ENCODE data around the gene NAA38.
"Not testable (repeated sequence)": the region's sequence is repeated elsewhere in the genome, so short reads cannot be mapped to it uniquely, and the experiment has no call there.

NAA38 gene

DNA sequence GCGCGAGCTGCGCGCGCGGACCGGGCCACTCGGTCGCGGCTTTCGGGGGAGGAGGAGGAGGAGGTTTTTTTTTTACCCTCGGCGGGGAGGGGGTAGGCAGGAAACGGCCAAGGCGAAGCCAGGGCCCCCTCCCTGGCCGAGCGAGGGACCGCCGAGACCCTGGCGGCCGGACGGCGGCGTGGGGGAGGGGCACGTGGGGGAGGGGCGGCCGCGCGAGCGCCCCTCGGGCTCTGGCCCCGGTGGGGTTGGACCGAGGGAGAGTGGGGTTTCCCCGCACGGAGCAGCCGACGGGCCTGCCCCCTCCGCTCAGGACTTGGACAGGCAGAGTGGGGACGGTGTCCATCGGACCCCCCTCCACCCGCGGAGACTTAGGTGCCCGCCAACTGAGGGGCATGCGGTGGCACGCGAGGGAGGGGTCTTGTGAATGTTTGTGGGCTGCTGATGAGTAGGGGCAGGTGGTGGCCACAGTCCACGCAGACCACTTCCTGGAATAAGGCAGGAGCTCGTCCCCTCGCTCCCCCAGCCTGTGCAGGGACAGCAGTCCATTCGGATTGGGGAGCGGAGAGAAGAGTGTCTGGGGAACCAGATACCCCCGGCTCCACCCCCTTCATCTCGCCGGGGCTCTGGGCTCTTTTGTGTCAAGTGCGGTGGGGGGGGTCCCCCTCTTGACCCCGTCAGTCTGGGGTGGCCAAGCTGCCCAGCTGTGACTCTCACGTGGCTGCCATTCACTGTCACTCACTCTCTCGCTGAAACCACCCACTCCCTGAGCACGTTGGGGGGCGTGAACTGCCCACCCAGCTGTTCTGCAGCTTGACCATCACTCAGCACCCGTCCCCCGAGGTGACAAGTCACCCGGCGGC, 28.2 kb upstream of the NAA38 start:
- H3K36me3 Mint-ChIP-seq, result no peaks in the 10 kb centered on the region
- no peaks in the 10 kb centered on the region for H3K9me3 Mint-ChIP-seq
- no peak overlapping the region for H3K27ac Mint-ChIP-seq
- peak; percentile 44 to 85 for DNase-seq (ENCODE audit: low spot score in 2 of 2)
- peak; percentile 41 for ATAC-seq
- H3K4me3 Mint-ChIP-seq, result no peak overlapping the region
- peaks cover 7% of the 10 kb centered on the region for H3K4me1 Mint-ChIP-seq

DNA sequence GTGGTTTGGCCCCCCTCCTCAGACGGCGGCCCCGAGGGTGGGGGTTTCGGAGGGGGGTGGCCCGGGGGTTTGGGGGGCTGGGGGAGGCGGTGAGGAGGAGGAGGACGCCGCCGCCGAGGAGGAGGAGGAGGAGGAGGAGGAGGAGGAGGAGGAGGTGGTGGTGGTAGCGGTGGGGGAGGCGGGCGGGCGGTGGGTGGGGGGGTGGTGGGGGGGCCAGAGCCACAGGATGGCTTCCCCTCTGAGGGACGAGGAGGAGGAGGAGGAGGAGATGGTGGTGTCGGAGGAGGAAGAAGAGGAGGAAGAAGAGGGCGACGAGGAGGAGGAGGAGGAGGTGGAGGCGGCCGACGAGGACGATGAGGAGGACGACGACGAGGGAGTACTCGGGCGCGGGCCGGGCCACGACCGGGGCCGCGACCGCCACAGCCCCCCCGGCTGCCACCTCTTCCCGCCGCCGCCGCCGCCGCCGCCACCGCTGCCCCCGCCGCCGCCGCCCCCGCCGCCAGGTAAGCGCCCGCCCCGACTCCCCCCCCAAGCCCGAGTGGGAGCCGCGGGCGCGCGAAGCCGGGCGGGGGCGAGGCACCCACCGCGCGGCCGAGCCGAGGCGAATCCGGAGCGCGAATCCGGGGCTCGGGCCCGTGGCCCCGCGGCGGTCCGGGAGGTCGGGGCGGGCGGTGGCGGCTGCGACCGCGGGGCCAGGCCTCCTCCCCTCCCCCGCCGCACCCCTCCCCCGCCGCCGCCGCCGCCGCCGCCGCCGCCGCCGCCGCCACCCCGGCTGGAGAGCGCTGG, 27.4 kb upstream of the NAA38 start:
- Mint-ChIP-seq H3K36me3 (no peaks in the 10 kb centered on the region), H3K27ac (peak overlapping the region; percentile 77), H3K9me3 (no peaks in the 10 kb centered on the region), H3K4me1 (no peaks in the 10 kb centered on the region), H3K4me3 (no peak overlapping the region)
- DNase-seq (ENCODE audit: low spot score in 2 of 2) (peak; percentile 24 to 69), ATAC-seq (peak; percentile 0)

GRCh38 chr17:7883781-7884386, 26.5 kb upstream of the NAA38 start:
- no peaks in the 10 kb centered on the region for H3K36me3 Mint-ChIP-seq
- no peaks in the 10 kb centered on the region for H3K4me1 Mint-ChIP-seq
- no peak overlapping the region for H3K4me3 Mint-ChIP-seq
- no peaks in the 10 kb centered on the region for H3K9me3 Mint-ChIP-seq
- H3K27ac Mint-ChIP-seq, result peak overlapping the region; percentile 77
- no peak for DNase-seq (ENCODE audit: low spot score in 2 of 2)
- no peak for ATAC-seq

GRCh38 chr17:7882629-7883028, 25.3 kb upstream of the NAA38 start:
- Mint-ChIP-seq H3K36me3 (peaks cover 7% of the 10 kb centered on the region), H3K4me1 (no peaks in the 10 kb centered on the region), H3K27ac (no peak overlapping the region), H3K9me3 (no peaks in the 10 kb centered on the region), H3K4me3 (no peak overlapping the region)
- ATAC-seq, result no peak
- no peak for DNase-seq (ENCODE audit: low spot score in 2 of 2)

GRCh38 chr17:7882068-7882467, 24.7 kb upstream of the NAA38 start:
- Mint-ChIP-seq H3K9me3 (no peaks in the 10 kb centered on the region), H3K36me3 (peaks cover 12% of the 10 kb centered on the region)

GRCh38 chr17:7881276-7882054, 24.1 kb upstream of the NAA38 start:
- no peak for DNase-seq (ENCODE audit: low spot score in 2 of 2)
- H3K36me3 Mint-ChIP-seq, result peaks cover 15% of the 10 kb centered on the region
- H3K27ac Mint-ChIP-seq, result no peak overlapping the region
- ATAC-seq, result no peak
- no peaks in the 10 kb centered on the region for H3K9me3 Mint-ChIP-seq
- peaks cover 1% of the 10 kb centered on the region for H3K4me1 Mint-ChIP-seq
- no peak overlapping the region for H3K4me3 Mint-ChIP-seq

More at GRCh38 chr17:7882068-7882467, 24.7 kb upstream of the NAA38 start:
- ATAC-seq, result no peak
- no peaks in the 10 kb centered on the region for H3K4me1 Mint-ChIP-seq
- no peak for DNase-seq (ENCODE audit: low spot score in 2 of 2)
- H3K4me3 Mint-ChIP-seq, result no peak overlapping the region
- H3K27ac Mint-ChIP-seq, result no peak overlapping the region

GRCh38 chr17:7880076-7880868, 22.9 kb upstream of the NAA38 start:
- Mint-ChIP-seq H3K36me3 (peaks cover 27% of the 10 kb centered on the region), H3K4me1 (peaks cover 6% of the 10 kb centered on the region), H3K4me3 (no peak overlapping the region), H3K9me3 (no peaks in the 10 kb centered on the region), H3K27ac (no peak overlapping the region)
- ATAC-seq (no peak), DNase-seq (ENCODE audit: low spot score in 2 of 2) (no peak)

DNA sequence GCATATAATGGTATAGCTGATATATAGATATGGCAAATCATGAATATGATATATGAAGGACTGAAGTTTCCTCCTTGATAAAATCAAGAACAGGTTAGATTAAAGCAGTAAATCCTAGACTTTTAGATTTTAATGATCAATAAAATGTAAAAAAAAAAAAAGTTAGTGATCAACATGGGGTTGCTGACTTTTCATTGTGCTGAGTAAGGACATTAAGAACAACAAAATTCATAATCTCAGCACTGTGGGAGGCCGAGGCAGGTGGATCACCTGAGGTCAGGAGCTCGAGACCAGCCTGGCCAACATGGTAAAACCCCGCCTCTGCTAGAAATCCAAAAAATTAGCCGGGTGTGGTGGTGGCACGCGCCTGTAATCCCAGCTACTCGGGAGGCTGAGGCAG, 20.9 kb upstream of the NAA38 start:
- DNase-seq (ENCODE audit: low spot score in 2 of 2) (no peak), ATAC-seq (no peak)
- Mint-ChIP-seq H3K9me3 (no peaks in the 10 kb centered on the region), H3K36me3 (peaks cover 47% of the 10 kb centered on the region), H3K27ac (no peak overlapping the region), H3K4me1 (peaks cover 14% of the 10 kb centered on the region), H3K4me3 (no peak overlapping the region)

GRCh38 chr17:7875804-7876370, 18.5 kb upstream of the NAA38 start:
- no peak for ATAC-seq

DNA sequence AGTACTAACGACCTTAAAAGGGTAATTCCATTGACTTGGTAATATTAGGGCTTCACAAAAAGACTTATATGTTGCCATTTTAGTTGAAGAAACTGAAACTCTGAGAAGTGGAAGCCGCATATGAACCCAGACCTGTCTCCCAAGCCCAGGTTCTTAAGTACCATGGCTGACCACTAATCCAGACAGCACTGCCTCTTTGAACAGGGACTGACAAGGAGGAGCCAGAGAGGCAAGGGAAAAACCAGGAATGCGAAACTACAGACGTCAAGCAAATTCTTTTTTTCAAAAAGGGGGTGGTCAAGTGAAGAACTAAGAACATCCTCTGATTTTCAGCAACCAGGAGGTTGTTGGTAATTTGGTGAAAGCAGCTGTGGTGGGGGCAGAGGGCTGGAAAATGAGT, 15.7 kb upstream of the NAA38 start:
- Mint-ChIP-seq H3K4me3 (no peak overlapping the region), H3K9me3 (no peaks in the 10 kb centered on the region), H3K4me1 (peaks cover 23% of the 10 kb centered on the region), H3K36me3 (peaks cover 49% of the 10 kb centered on the region), H3K27ac (peak overlapping the region; percentile 60)
- no peak for ATAC-seq
- DNase-seq (ENCODE audit: low spot score in 2 of 2), result no peak

More at GRCh38 chr17:7875804-7876370, 18.5 kb upstream of the NAA38 start:
- H3K9me3 Mint-ChIP-seq, result no peaks in the 10 kb centered on the region
- H3K36me3 Mint-ChIP-seq, result peaks cover 52% of the 10 kb centered on the region
- no peak overlapping the region for H3K4me3 Mint-ChIP-seq
- H3K27ac Mint-ChIP-seq, result peak overlapping the region; percentile 2
- DNase-seq (ENCODE audit: low spot score in 2 of 2), result no peak
- H3K4me1 Mint-ChIP-seq, result peaks cover 14% of the 10 kb centered on the region

DNA sequence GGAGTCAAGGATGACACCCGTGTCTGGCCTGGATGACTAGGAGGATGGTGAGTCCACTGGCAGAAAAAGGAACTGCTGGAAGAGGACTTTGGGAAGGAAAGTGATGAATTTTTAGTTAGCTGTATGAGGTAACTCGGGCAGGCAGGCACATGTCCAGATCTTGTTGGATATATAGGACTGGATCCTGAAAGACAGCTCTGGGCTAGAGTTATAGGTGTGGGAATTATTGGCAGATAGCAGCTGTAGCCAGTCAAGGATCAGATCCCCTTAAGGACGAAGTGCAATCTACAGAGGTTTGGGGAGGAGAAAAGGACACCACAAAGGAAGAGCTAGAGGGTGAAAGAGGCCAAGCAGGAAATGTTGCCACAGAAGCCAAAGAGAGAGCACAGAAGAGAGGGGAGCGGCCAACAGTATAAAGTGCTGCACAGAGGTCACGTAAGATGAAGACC, 10.5 kb upstream of the NAA38 start:
- H3K4me1 Mint-ChIP-seq, result peaks cover 24% of the 10 kb centered on the region
- DNase-seq (ENCODE audit: low spot score in 2 of 2), result no peak
- no peaks in the 10 kb centered on the region for H3K9me3 Mint-ChIP-seq
- peaks cover 30% of the 10 kb centered on the region for H3K36me3 Mint-ChIP-seq
- H3K4me3 Mint-ChIP-seq, result peak overlapping the region; percentile 45
- peak overlapping the region; percentile 81 for H3K27ac Mint-ChIP-seq
- peak; percentile 72 for ATAC-seq

GRCh38 chr17:7864995-7865650, 7.8 kb upstream of the NAA38 start:
- peak; percentile 37 for ATAC-seq
- Mint-ChIP-seq H3K36me3 (peaks cover 49% of the 10 kb centered on the region), H3K4me3 (no peak overlapping the region), H3K27ac (no peak overlapping the region), H3K4me1 (peaks cover 24% of the 10 kb centered on the region), H3K9me3 (no peaks in the 10 kb centered on the region)
- DNase-seq (ENCODE audit: low spot score in 2 of 2), result no peak

- H3K4me3 Mint-ChIP-seq; DNase-seq (ENCODE audit: low spot score in 2 of 2); ATAC-seq; H3K27ac Mint-ChIP-seq; H3K9me3 Mint-ChIP-seq: not testable (repeated sequence)
- H3K4me1 Mint-ChIP-seq, result peaks cover 24% of the 10 kb centered on the region
- H3K36me3 Mint-ChIP-seq, result peaks cover 51% of the 10 kb centered on the region
Measured at GRCh38 chr17:7864384-7864783, 7.0 kb upstream of the NAA38 start.
